Measurements from ENCODE around the gene CAMTA1.

DNA sequence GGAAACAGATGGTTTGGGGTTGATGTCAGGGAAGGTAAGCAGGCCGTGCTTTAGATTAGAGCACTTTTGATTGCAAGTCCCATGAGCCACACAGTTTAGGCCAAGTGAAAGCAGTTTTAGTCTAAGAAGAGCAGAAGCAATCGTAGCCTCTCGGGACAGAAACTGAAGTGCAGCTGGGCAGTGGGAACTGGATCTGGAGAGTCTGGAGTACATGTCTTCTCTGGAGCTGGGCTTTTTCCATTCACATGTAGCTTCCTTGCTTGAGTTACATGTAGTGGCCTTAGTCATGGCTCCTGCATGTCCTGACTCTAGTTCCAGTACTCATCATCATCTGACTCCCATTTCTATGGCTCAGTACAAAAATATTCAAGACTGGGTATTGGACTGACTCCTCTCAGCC lies 16.7 kb downstream of the CAMTA1 start:
- TF ChIP-seq, protein P1, sequence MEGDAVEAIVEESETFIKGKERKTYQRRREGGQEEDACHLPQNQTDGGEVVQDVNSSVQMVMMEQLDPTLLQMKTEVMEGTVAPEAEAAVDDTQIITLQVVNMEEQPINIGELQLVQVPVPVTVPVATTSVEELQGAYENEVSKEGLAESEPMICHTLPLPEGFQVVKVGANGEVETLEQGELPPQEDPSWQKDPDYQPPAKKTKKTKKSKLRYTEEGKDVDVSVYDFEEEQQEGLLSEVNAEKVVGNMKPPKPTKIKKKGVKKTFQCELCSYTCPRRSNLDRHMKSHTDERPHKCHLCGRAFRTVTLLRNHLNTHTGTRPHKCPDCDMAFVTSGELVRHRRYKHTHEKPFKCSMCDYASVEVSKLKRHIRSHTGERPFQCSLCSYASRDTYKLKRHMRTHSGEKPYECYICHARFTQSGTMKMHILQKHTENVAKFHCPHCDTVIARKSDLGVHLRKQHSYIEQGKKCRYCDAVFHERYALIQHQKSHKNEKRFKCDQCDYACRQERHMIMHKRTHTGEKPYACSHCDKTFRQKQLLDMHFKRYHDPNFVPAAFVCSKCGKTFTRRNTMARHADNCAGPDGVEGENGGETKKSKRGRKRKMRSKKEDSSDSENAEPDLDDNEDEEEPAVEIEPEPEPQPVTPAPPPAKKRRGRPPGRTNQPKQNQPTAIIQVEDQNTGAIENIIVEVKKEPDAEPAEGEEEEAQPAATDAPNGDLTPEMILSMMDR (optimal IDR thresholded peaks at IDR 0.05 in 1 of 3, IDR thresholded peaks at IDR 0.05 in 1 of 3, conservative IDR thresholded peaks at IDR 0.05 in 1 of 3; ENCODE audit: extremely low read depth in 1 of 3, insufficient read depth in 2 of 3, low read length in 3 of 3) = no peak
- no peak for TF ChIP-seq EZH2 (IDR thresholded peaks at IDR 0.05; ENCODE audit: low read length)

Data from keratinocyte (primary cell).